Heart left ventricle (tissue), 16 donors: ENCODE data around the gene HOXD3. TPM values are rescaled to one million over a fixed set of nuclear protein-coding genes. Genes with fewer than 3 reads are reported as not detected.
A peak's percentile ranks its signal among the peaks of the same experiment; 100 is the strongest.

Source experiments
- ATAC-seq, 4 donors: fragments of 200-7000 bp; cut with Tn5 transposase; one replicate each; pipeline ENCODE4 v1.9.1; 2020 to 2022; ENCODE audit warnings: moderate library complexity in 4 of 4, mild to moderate bottlenecking in 3 of 4, moderate number of reproducible peaks in 1 of 4
- DNase-seq, 5 donors: peaks; one replicate each; pipeline ENCODE4 v3.0.0-alpha.2; 2020
- H3K27ac ChIP-seq, 12 donors: fragments of 200-600 bp; sonication (generic) in 4 of 12; one replicate each; pipeline versions ENCODE4 v1.5.0 to v1.8.0; 2016 to 2022; ENCODE audit warnings: mild to moderate bottlenecking in 2 of 12
- H3K27me3 ChIP-seq, 9 donors: fragments of 200-600 bp; sonication (generic) in 2 of 9; one replicate each; pipeline versions ENCODE4 v1.5.1 to v1.8.0; 2016 to 2022; ENCODE audit warnings: mild to moderate bottlenecking in 3 of 9
- H3K36me3 ChIP-seq, 9 donors: fragments of 200-600 bp; sonication (generic) in 2 of 9; one replicate each; pipeline versions ENCODE4 v1.5.0 to v1.8.0; 2018 to 2022; ENCODE audit warnings: mild to moderate bottlenecking in 2 of 9
- H3K4me1 ChIP-seq, 12 donors: fragments of 200-600 bp; sonication (generic) in 4 of 12; one replicate each; pipeline versions ENCODE4 v1.5.0 to v1.8.0; 2016 to 2022; ENCODE audit warnings: mild to moderate bottlenecking in 3 of 12
- H3K4me3 ChIP-seq, 12 donors: fragments of 200-600 bp; sonication (generic) in 4 of 12; one replicate each; pipeline versions ENCODE4 v1.5.0 to v1.8.0; 2017 to 2022; ENCODE audit warnings: mild to moderate bottlenecking in 9 of 12, moderate library complexity in 4 of 12
- H3K9me3 ChIP-seq, 12 donors: fragments of 200-600 bp; sonication (generic) in 4 of 12; one replicate each; pipeline versions ENCODE4 v1.5.0 to v1.8.0; 2016 to 2022; ENCODE audit warnings: mild to moderate bottlenecking in 1 of 12
- CTCF ChIP-seq, 12 donors: fragments of 200-600 bp; sonication (generic) in 4 of 12; IDR thresholded peaks; one replicate each; pipeline versions ENCODE4 v1.5.0 to v1.8.0; 2018 to 2022; ENCODE audit warnings: antibody characterized with exemption in 12 of 12, mild to moderate bottlenecking in 5 of 12
- POLR2A ChIP-seq, 2 donors: fragments of 450-650 bp; IDR thresholded peaks; one replicate each; pipeline ENCODE4 v1.6.1; 2017; ENCODE audit warnings: antibody characterized with exemption in 2 of 2, mild to moderate bottlenecking in 2 of 2, moderate library complexity in 2 of 2
- whole genome bisulfite sequencing, 4 donors: extraction: QIAGEN DNeasy Blood & Tissue Kit in 2 of 4; methylation state at CpG; one replicate each; pipeline versions ENCODE4 v1.1.5 to v1.1.7; 2013 to 2018; 5-methylcytosine and 5-hydroxymethylcytosine counted together
- intact Hi-C, 10 donors: fragments of 100-400 bp; cut with DNase I; formaldehyde crosslinking; loops; one replicate each; pipeline versions ENCODE4 v1.11.1 to v1.14.2; 2022
- polyA plus RNA-seq, 2 donors: library from polyadenylated mRNA; stranded (reverse); fragments of 200-250 nt; gene quantifications; one replicate each; pipeline ENCODE4 v1.2.3, GENCODE V29; 2013
- total RNA-seq, 9 donors: library from RNA; depleted of rRNA in 2 of 9; stranded (reverse); fragments of >200 nt in 2 of 9; fragmentation: NEBNext Ultra II Directional in 3 of 9; extraction: Animal tissue kit (Norgen Biotek cat#: 25700) in 3 of 9; gene quantifications; one replicate each; pipeline versions ENCODE4 v1.1.0 to v1.2.4, GENCODE V29; 2016 to 2023
- donor health status: ischemic (EF 13 %, LVEDD 7.1; RV severe dilation, severe dysfunction).
- donor health status: healthy with polysubstance abuse.
- donor health status: DM: no; HTN: yes; CAD: no.
- donor health status: DM: no; HTN: no; CAD: no.
- donor health status: ischemic (EF 25% LVEDD 6.9; RV normal size, moderate dysfunction).
- donor health status: ischemic (EF 25% LVEDD 5.7; RV mildly dilated, moderate dysfunction).
- donor health status: healthy.
- donor health status: DM: yes; HTN: yes; CAD: no.
- donor health status: ischemic (EF 35%, LVEDD 5.7; RV mildly dilated, moderate dysfunction).
- donor health status: nonischemic (EF 11% LVEDD 7.7; RV severe dilation, severe dysfunction).
- donor health status: DM: yes; HTN: yes; CAD: no.
- donor health status: PGD.
- donor health status: ischemic (EF 29% LVEDD 5.4; RV normal size, mild dysfunction).
- donor health status: nonischemic (EF 23%, LVEDD 6.1; RV moderate dilation, normal function).

The HOXD3 gene
- total and polyA plus RNA-seq, 11 donors, result 0.04 to 1.4 (median 0.52) TPM

- intact Hi-C loops, result loop anchor here in 2 of 10 donors (5.0 to 10.0 kb wide), 2 partner anchors 680 to 682 kb away; no protein-coding TSS in a partner anchor
- peaks cover 0 to 42% (median 10%) of the 10 kb centered on the region in 12 donors for H3K4me1 ChIP-seq
- TF ChIP-seq CTCF (IDR thresholded peaks at IDR 0.05) (no peak), POLR2A (IDR thresholded peaks at IDR 0.05) (no peak)
- H3K4me3 ChIP-seq, result peak overlapping the region in 10 of 12 donors; percentile 8 to 61 (median 26)
- peaks cover 76 to 99% (median 94%) of the 10 kb centered on the region in 9 donors for H3K27me3 ChIP-seq
- ATAC-seq (no peak), DNase-seq (no peak)
- H3K27ac ChIP-seq, result peak overlapping the region in 3 of 12 donors; percentile 7 to 41 (median 18)
- H3K36me3 ChIP-seq, result no peaks in the 10 kb centered on the region
- no peaks in the 10 kb centered on the region for H3K9me3 ChIP-seq
- 9 to 23% (median 17%) methylated on average over 33 of the region's 33 CpGs for WGBS, 4 donors
Observed at GRCh38 chr2:176132205-176133171, 24.6 kb upstream of the HOXD3 start.

- Histone ChIP-seq H3K27me3 (peaks cover 73 to 99% (median 96%) of the 10 kb centered on the region in 9 donors), H3K9me3 (no peaks in the 10 kb centered on the region), H3K4me1 (peaks cover 0 to 40% (median 10%) of the 10 kb centered on the region in 12 donors), H3K4me3 (no peak overlapping the region), H3K27ac (no peak overlapping the region), H3K36me3 (no peaks in the 10 kb centered on the region)
- DNase-seq (no peak), ATAC-seq (no peak)
- no peak for TF ChIP-seq CTCF (IDR thresholded peaks at IDR 0.05)
- TF ChIP-seq POLR2A (IDR thresholded peaks at IDR 0.05), result no peak
- intact Hi-C loops, result loop anchor here in 2 of 10 donors (5.0 to 10.0 kb wide), 2 partner anchors 679 to 681 kb away; no protein-coding TSS in a partner anchor
Observed at GRCh38 chr2:176133389-176133788, 23.7 kb upstream of the HOXD3 start.

- H3K27ac ChIP-seq, result no peak overlapping the region
- WGBS, 4 donors, result 20 to 51% (median 41%) methylated on average over 4 of the region's 4 CpGs
- peaks cover 71 to 99% (median 96%) of the 10 kb centered on the region in 9 donors for H3K27me3 ChIP-seq
- no peaks in the 10 kb centered on the region for H3K36me3 ChIP-seq
- H3K4me3 ChIP-seq, result no peak overlapping the region
- no peak for ATAC-seq
- intact Hi-C loops, result loop anchor here in 2 of 10 donors (5.0 to 10.0 kb wide), 2 partner anchors 678 to 681 kb away; no protein-coding TSS in a partner anchor
- peaks cover 0 to 34% (median 10%) of the 10 kb centered on the region in 12 donors for H3K4me1 ChIP-seq
- no peak for TF ChIP-seq POLR2A (IDR thresholded peaks at IDR 0.05)
- no peak for TF ChIP-seq CTCF (IDR thresholded peaks at IDR 0.05)
- no peaks in the 10 kb centered on the region for H3K9me3 ChIP-seq
- DNase-seq, result no peak
Observed at GRCh38 chr2:176134035-176134434, 23.1 kb upstream of the HOXD3 start.

- Histone ChIP-seq H3K27ac (peak overlapping the region in 1 of 12 donors; percentile 81), H3K4me3 (no peak overlapping the region), H3K9me3 (no peaks in the 10 kb centered on the region), H3K36me3 (no peaks in the 10 kb centered on the region), H3K4me1 (peaks cover 0 to 32% (median 9%) of the 10 kb centered on the region in 12 donors), H3K27me3 (peaks cover 71 to 99% (median 98%) of the 10 kb centered on the region in 9 donors)
- no peak for DNase-seq
- TF ChIP-seq CTCF (IDR thresholded peaks at IDR 0.05), result peak in 1 of 12 donors; percentile 12
- no peak for TF ChIP-seq POLR2A (IDR thresholded peaks at IDR 0.05)
- no peak for ATAC-seq
- intact Hi-C loops, result loop anchor here in 2 of 10 donors (5.0 to 10.0 kb wide), 2 partner anchors 680 to 682 kb away; no protein-coding TSS in a partner anchor
Observed at GRCh38 chr2:176135035-176135440, 22.1 kb upstream of the HOXD3 start.
